Glomerular visceral epithelial cell (primary cell): Measurements from ENCODE around the gene MFN1.

Experiments
- DNase-seq: peaks from one replicate; pipeline ENCODE4 v3.0.0-alpha.2; 2016; ENCODE audit errors: extremely low spot score

The MFN1 gene

GRCh38 chr3:179336345-179336929 lies 11.1 kb upstream of the MFN1 start:
- DNase-seq, result no peak

- no peak for DNase-seq
These were observed 960 bp downstream of the MFN1 start for GRCh38 chr3:179348325-179349013.

- DNase-seq, result no peak
These were observed 8.5 kb downstream of the MFN1 start for GRCh38 chr3:179355996-179356395.

GRCh38 chr3:179363332-179363731 lies 15.8 kb downstream of the MFN1 start:
- DNase-seq, result no peak

GRCh38 chr3:179369621-179370020 lies 22.1 kb downstream of the MFN1 start:
- no peak for DNase-seq

- no peak for DNase-seq
These were observed 26.4 kb downstream of the MFN1 start for GRCh38 chr3:179373938-179374337.

GRCh38 chr3:179375091-179375999 lies 27.8 kb downstream of the MFN1 start:
- no peak for DNase-seq

GRCh38 chr3:179376474-179376873 lies 29.0 kb downstream of the MFN1 start:
- DNase-seq, result no peak

GRCh38 chr3:179391906-179392305 lies 44.4 kb downstream of the MFN1 start:
- no peak for DNase-seq

- DNase-seq, result no peak
These were observed 51.2 kb downstream of the MFN1 start for GRCh38 chr3:179398574-179399231.

GRCh38 chr3:179401561-179401960 lies 54.1 kb downstream of the MFN1 start:
- no peak for DNase-seq

GRCh38 chr3:179402963-179403362 lies 55.5 kb downstream of the MFN1 start:
- DNase-seq, result no peak

GRCh38 chr3:179404307-179404706 lies 56.8 kb downstream of the MFN1 start:
- DNase-seq, result no peak

- DNase-seq, result no peak
These were observed 62.8 kb downstream of the MFN1 start for GRCh38 chr3:179410331-179410730.

- DNase-seq, result no peak
These were observed 63.5 kb downstream of the MFN1 start for GRCh38 chr3:179410999-179411398.

GRCh38 chr3:179414804-179415203 lies 67.3 kb downstream of the MFN1 start:
- no peak for DNase-seq

- no peak for DNase-seq
These were observed 67.9 kb downstream of the MFN1 start for GRCh38 chr3:179415377-179415776.

GRCh38 chr3:179416681-179417080 lies 69.2 kb downstream of the MFN1 start:
- no peak for DNase-seq

- no peak for DNase-seq
These were observed 71.1 kb downstream of the MFN1 start for GRCh38 chr3:179418610-179419009.

GRCh38 chr3:179421500-179421899 lies 74.0 kb downstream of the MFN1 start:
- DNase-seq, result peak; percentile 7

GRCh38 chr3:179425075-179425474 lies 77.6 kb downstream of the MFN1 start:
- DNase-seq, result no peak

GRCh38 chr3:179428876-179429548 lies 81.5 kb downstream of the MFN1 start:
- DNase-seq, result no peak
